ENCODE measurements around the gene TGM5. TPM values are rescaled to one million over a fixed set of nuclear protein-coding genes. Genes with fewer than 3 reads are reported as not detected.

Gene TGM5
- total and polyA plus RNA-seq, 2 donors (not counting 3 experiments of a cell fraction or from before 2014, with no cell fraction given) = not detected

DNA sequence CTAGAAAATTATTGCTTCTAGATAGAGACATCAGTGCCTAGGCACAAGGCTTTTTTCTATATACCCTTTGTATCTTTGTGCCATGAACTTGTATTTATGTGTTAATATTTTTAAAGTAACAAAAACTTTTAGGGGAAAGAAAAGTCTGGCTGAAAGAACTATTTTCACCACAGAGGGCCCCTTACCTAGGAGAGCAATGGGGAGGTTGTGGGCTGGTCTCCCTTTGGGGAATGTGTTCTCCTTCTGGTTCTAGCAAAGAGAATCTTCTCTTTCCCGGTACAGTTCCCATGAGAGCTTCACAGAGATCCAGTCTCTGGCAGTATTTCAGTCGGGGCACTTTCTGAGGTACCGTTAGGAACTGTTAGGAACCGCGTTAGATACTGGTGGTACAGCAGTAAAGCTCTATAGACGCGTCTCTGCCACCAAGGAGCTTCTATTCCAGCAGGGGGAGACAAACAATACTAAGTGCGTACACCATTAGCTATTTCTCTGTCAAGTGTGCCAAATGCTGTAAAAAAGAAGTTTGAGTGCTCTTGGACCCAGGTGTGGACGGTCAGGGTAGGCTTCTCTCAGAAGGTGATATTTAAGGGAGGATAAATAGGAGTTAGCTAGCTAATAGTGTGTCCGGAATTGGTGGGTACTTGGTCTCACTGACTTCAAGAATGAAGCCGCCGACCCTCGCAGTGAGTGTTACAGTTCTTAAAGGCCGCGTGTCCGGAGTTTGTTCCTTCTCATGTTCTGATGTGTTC is 41.4 kb downstream of the TGM5 start:
- CTCF ChIA-PET = interaction anchor here (0.6 to 10.5 kb wide), 36 partner anchors 9 to 289 kb away, joined by 3 to 427 read pairs (median 6); partner anchors contain the start of genes TGM5 and UBR1

More for the DNA sequence above, 41.4 kb downstream of the TGM5 start:
- POLR2A ChIA-PET = interaction anchor here (1.1 kb wide), 1 partner anchor 60 kb away, joined by 3 read pairs; no protein-coding TSS in a partner anchor
- Histone ChIP-seq H3K4me1 (ENCODE audit: control insufficient read depth, extremely low read depth, insufficient read depth, low read length) (no peaks in the 10 kb centered on the region), H3K79me2 (ENCODE audit: control insufficient read depth, insufficient read depth, low read length) (no peaks in the 10 kb centered on the region), H3K9ac (replicated peaks; ENCODE audit: extremely low read depth, insufficient read depth, low read length) (no peak overlapping the region), H4K20me1 (replicated peaks; ENCODE audit: control insufficient read depth, extremely low read depth, insufficient read depth, low read length) (no peaks in the 10 kb centered on the region), H3K27ac (ENCODE audit: insufficient read depth, low read depth, low read length) (no peak overlapping the region), H3K27me3 (ENCODE audit: control insufficient read depth in 2 of 2, insufficient read depth in 2 of 2, low read length in 2 of 2) (peaks cover 8 to 19% of the 10 kb centered on the region in 2 experiments), H3K9me3 (replicated peaks; ENCODE audit: control insufficient read depth, insufficient read depth, low read length) (no peaks in the 10 kb centered on the region), H2AFZ (ENCODE audit: low read depth, low read length) (no peak overlapping the region), H3K4me3 (replicated peaks in 1 of 3; ENCODE audit: insufficient read depth in 1 of 3, low read depth in 1 of 3, low read length in 3 of 3) (no peak overlapping the region), H3K4me2 (ENCODE audit: insufficient read depth, low read length) (no peak overlapping the region), H3K9me1 (replicated peaks; ENCODE audit: control insufficient read depth, extremely low read depth, insufficient read depth, low read length) (no peaks in the 10 kb centered on the region), H3K36me3 (ENCODE audit: control insufficient read depth in 2 of 2, extremely low read depth in 1 of 2, insufficient read depth in 2 of 2, low read length in 2 of 2) (no peaks in the 10 kb centered on the region)
- FAIRE-seq (peak; percentile 74), DNase-seq (ENCODE audit: low read depth, low spot score) (peak; percentile 56)
- no TSS peak for BruUV-seq (replicated peaks)
- intact Hi-C loops (cut with micrococcal nuclease) = loop anchor here (1.0 kb wide), 2 partner anchors 43 to 60 kb away; no protein-coding TSS in a partner anchor
- dilution Hi-C loops (cut with MboI; ENCODE audit: extremely low pct_ligation_motif_present, low sequenced_read_pairs) = no loop called here
- TF ChIP-seq POLR2A (IDR thresholded peaks at IDR 0.05; ENCODE audit: low read depth, low read length) (no peak), MYC (IDR thresholded peaks at IDR 0.05; ENCODE audit: low read depth, low read length) (no peak)
- TF ChIP-seq, protein P1, sequence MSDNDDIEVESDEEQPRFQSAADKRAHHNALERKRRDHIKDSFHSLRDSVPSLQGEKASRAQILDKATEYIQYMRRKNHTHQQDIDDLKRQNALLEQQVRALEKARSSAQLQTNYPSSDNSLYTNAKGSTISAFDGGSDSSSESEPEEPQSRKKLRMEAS (IDR thresholded peaks at IDR 0.05; ENCODE audit: insufficient read depth, insufficient read length) = no peak
- TF ChIP-seq, protein P2, sequence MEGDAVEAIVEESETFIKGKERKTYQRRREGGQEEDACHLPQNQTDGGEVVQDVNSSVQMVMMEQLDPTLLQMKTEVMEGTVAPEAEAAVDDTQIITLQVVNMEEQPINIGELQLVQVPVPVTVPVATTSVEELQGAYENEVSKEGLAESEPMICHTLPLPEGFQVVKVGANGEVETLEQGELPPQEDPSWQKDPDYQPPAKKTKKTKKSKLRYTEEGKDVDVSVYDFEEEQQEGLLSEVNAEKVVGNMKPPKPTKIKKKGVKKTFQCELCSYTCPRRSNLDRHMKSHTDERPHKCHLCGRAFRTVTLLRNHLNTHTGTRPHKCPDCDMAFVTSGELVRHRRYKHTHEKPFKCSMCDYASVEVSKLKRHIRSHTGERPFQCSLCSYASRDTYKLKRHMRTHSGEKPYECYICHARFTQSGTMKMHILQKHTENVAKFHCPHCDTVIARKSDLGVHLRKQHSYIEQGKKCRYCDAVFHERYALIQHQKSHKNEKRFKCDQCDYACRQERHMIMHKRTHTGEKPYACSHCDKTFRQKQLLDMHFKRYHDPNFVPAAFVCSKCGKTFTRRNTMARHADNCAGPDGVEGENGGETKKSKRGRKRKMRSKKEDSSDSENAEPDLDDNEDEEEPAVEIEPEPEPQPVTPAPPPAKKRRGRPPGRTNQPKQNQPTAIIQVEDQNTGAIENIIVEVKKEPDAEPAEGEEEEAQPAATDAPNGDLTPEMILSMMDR (IDR thresholded peaks at IDR 0.05; ENCODE audit: extremely low read depth in 1 of 2, insufficient read depth in 1 of 2, low read depth in 1 of 2, low read length in 2 of 2) = peak; percentile 73 to 76
